Measurements from ENCODE around the gene VEGFD. TPM values are rescaled to one million over a fixed set of nuclear protein-coding genes. Genes with fewer than 3 reads are reported as not detected.
"Not testable (repeated sequence)": the region's sequence is repeated elsewhere in the genome, so short reads cannot be mapped to it uniquely, and the experiment has no call there.

Gene VEGFD
- total RNA-seq, 1 donor from 2014 or later, result 0.22 TPM

GRCh38 chrX:15315509-15315908 lies 68.7 kb downstream of the VEGFD start, which contains the start of gene ASB11:
Gene ASB11 (minus strand): TSS chrX:15315640. CDS start chrX:15315605, 35 bp downstream.
- Mint-ChIP-seq H3K4me3 (ENCODE audit: low read depth) (no peak within 1 kb of the TSS), H3K27me3 (no peaks in the 10 kb centered on the region), H3K27ac (no peak within 1 kb of the TSS), H3K4me1 (ENCODE audit: low read depth) (no peaks in the 10 kb centered on the region), H3K9me3 (ENCODE audit: low read depth) (peaks cover 3% of the 10 kb centered on the region), H3K36me3 (ENCODE audit: insufficient read depth) (peaks cover 6% of the 10 kb centered on the region)
- TF ChIP-seq CTCF (IDR thresholded peaks at IDR 0.05; ENCODE audit: unreplicated experiment), result no peak
- DNase-seq (ENCODE audit: low spot score, unreplicated experiment), result no peak

- no peak overlapping the region for H3K27ac Mint-ChIP-seq
- peaks cover 3% of the 10 kb centered on the region for H3K9me3 Mint-ChIP-seq (ENCODE audit: low read depth)
- no peaks in the 10 kb centered on the region for H3K4me1 Mint-ChIP-seq (ENCODE audit: low read depth)
- H3K36me3 Mint-ChIP-seq (ENCODE audit: insufficient read depth), result peaks cover 3% of the 10 kb centered on the region
- TF ChIP-seq CTCF (IDR thresholded peaks at IDR 0.05; ENCODE audit: unreplicated experiment), result no peak
- H3K4me3 Mint-ChIP-seq (ENCODE audit: low read depth), result no peak overlapping the region
- no peak for DNase-seq (ENCODE audit: low spot score, unreplicated experiment)
- no peaks in the 10 kb centered on the region for H3K27me3 Mint-ChIP-seq
Measured at GRCh38 chrX:15314472-15314871, 69.7 kb downstream of the VEGFD start.

GRCh38 chrX:15311119-15311518 lies 73.1 kb downstream of the VEGFD start:
- Mint-ChIP-seq H3K27me3 (no peaks in the 10 kb centered on the region), H3K36me3 (ENCODE audit: insufficient read depth) (no peaks in the 10 kb centered on the region), H3K9me3 (ENCODE audit: low read depth) (peaks cover 4% of the 10 kb centered on the region), H3K4me3 (ENCODE audit: low read depth) (no peak overlapping the region), H3K4me1 (ENCODE audit: low read depth) (no peaks in the 10 kb centered on the region), H3K27ac (no peak overlapping the region)
- no peak for TF ChIP-seq CTCF (IDR thresholded peaks at IDR 0.05; ENCODE audit: unreplicated experiment)
- DNase-seq (ENCODE audit: low spot score, unreplicated experiment), result no peak

- Mint-ChIP-seq H3K36me3 (ENCODE audit: insufficient read depth) (no peaks in the 10 kb centered on the region), H3K4me1 (ENCODE audit: low read depth) (no peaks in the 10 kb centered on the region), H3K4me3 (ENCODE audit: low read depth) (no peak overlapping the region), H3K27me3 (no peaks in the 10 kb centered on the region), H3K9me3 (ENCODE audit: low read depth) (peaks cover 4% of the 10 kb centered on the region), H3K27ac (no peak overlapping the region)
- TF ChIP-seq CTCF (IDR thresholded peaks at IDR 0.05; ENCODE audit: unreplicated experiment), result no peak
- DNase-seq (ENCODE audit: low spot score, unreplicated experiment), result no peak
Measured at GRCh38 chrX:15310117-15310516, 74.1 kb downstream of the VEGFD start.

- H3K4me1 Mint-ChIP-seq (ENCODE audit: low read depth); H3K27ac Mint-ChIP-seq; DNase-seq (ENCODE audit: low spot score, unreplicated experiment); H3K9me3 Mint-ChIP-seq (ENCODE audit: low read depth); H3K36me3 Mint-ChIP-seq (ENCODE audit: insufficient read depth); H3K27me3 Mint-ChIP-seq; H3K4me3 Mint-ChIP-seq (ENCODE audit: low read depth): not testable (repeated sequence)
Measured at GRCh38 chrX:15305899-15306298, 78.3 kb downstream of the VEGFD start.

- TF ChIP-seq CTCF (IDR thresholded peaks at IDR 0.05; ENCODE audit: unreplicated experiment), result no peak
- Mint-ChIP-seq H3K4me1 (ENCODE audit: low read depth) (peaks cover 12% of the 10 kb centered on the region), H3K27me3 (no peaks in the 10 kb centered on the region), H3K9me3 (ENCODE audit: low read depth) (peaks cover 15% of the 10 kb centered on the region), H3K36me3 (ENCODE audit: insufficient read depth) (peaks cover 3% of the 10 kb centered on the region), H3K4me3 (ENCODE audit: low read depth) (no peak overlapping the region), H3K27ac (no peak overlapping the region)
- DNase-seq (ENCODE audit: low spot score, unreplicated experiment), result no peak
Measured at GRCh38 chrX:15301924-15302323, 82.3 kb downstream of the VEGFD start.

Data from progenitor cell of endocrine pancreas (in vitro differentiated cells).